Nephron progenitor cell (in vitro differentiated cells): ENCODE results near the gene AFAP1.

Experiments
- DNase-seq: peaks from one replicate; pipeline ENCODE4 v3.0.0; 2021
- H3K27ac Mint-ChIP-seq: 2 replicates; pipeline ENCODE4 v1.8.0; 2021; ENCODE audit warnings: mild to moderate bottlenecking, moderate library complexity, mixed read lengths
- H3K27me3 Mint-ChIP-seq: 2 replicates; pipeline ENCODE4 v1.8.0; 2021; ENCODE audit warnings: mild to moderate bottlenecking, low read depth, mixed read lengths; ENCODE audit not compliant: poor library complexity
- H3K36me3 Mint-ChIP-seq: 2 replicates; pipeline ENCODE4 v1.8.0; 2021; ENCODE audit warnings: low read depth, mixed read lengths
- H3K4me1 Mint-ChIP-seq: 2 replicates; pipeline ENCODE4 v1.8.0; 2021; ENCODE audit warnings: mixed read lengths
- H3K4me3 Mint-ChIP-seq: 2 replicates; pipeline ENCODE4 v1.8.0; 2021; ENCODE audit warnings: mild to moderate bottlenecking, moderate library complexity, mixed read lengths
- H3K9me3 Mint-ChIP-seq: 2 replicates; pipeline ENCODE4 v1.8.0; 2021; ENCODE audit warnings: mild to moderate bottlenecking, moderate library complexity, mixed read lengths
- CTCF ChIP-seq: fragments of 200-600 bp; sonication (generic); IDR thresholded peaks from 2 replicates; pipeline ENCODE4 v1.5.0; 2021; ENCODE audit warnings: antibody characterized with exemption

AFAP1 gene

GRCh38 chr4:7801641-7802040, 138.0 kb downstream of the AFAP1 start:
- peak overlapping the region; percentile 26 for H3K27ac Mint-ChIP-seq
- H3K36me3 Mint-ChIP-seq, result peaks cover 46% of the 10 kb centered on the region
- no peak for DNase-seq
- no peak overlapping the region for H3K4me3 Mint-ChIP-seq
- no peaks in the 10 kb centered on the region for H3K27me3 Mint-ChIP-seq
- peaks cover 70% of the 10 kb centered on the region for H3K4me1 Mint-ChIP-seq
- H3K9me3 Mint-ChIP-seq, result no peaks in the 10 kb centered on the region
- TF ChIP-seq CTCF, result no peak

- H3K36me3 Mint-ChIP-seq, result peaks cover 48% of the 10 kb centered on the region
- TF ChIP-seq CTCF, result no peak
- no peak for DNase-seq
- H3K9me3 Mint-ChIP-seq, result no peaks in the 10 kb centered on the region
- H3K4me1 Mint-ChIP-seq, result peaks cover 63% of the 10 kb centered on the region
- H3K27ac Mint-ChIP-seq, result no peak overlapping the region
- H3K27me3 Mint-ChIP-seq, result no peaks in the 10 kb centered on the region
- no peak overlapping the region for H3K4me3 Mint-ChIP-seq
These were observed 138.7 kb downstream of the AFAP1 start for GRCh38 chr4:7801001-7801400.

GRCh38 chr4:7800410-7800809, 139.3 kb downstream of the AFAP1 start:
- no peaks in the 10 kb centered on the region for H3K9me3 Mint-ChIP-seq
- peak overlapping the region; percentile 79 for H3K27ac Mint-ChIP-seq
- no peaks in the 10 kb centered on the region for H3K27me3 Mint-ChIP-seq
- DNase-seq, result no peak
- TF ChIP-seq CTCF, result no peak
- no peak overlapping the region for H3K4me3 Mint-ChIP-seq
- peaks cover 53% of the 10 kb centered on the region for H3K36me3 Mint-ChIP-seq
- peaks cover 57% of the 10 kb centered on the region for H3K4me1 Mint-ChIP-seq

- no peaks in the 10 kb centered on the region for H3K9me3 Mint-ChIP-seq
- H3K27me3 Mint-ChIP-seq, result no peaks in the 10 kb centered on the region
- peaks cover 53% of the 10 kb centered on the region for H3K36me3 Mint-ChIP-seq
- peak overlapping the region; percentile 79 for H3K27ac Mint-ChIP-seq
- TF ChIP-seq CTCF, result no peak
- no peak for DNase-seq
- peaks cover 51% of the 10 kb centered on the region for H3K4me1 Mint-ChIP-seq
- no peak overlapping the region for H3K4me3 Mint-ChIP-seq
These were observed 139.9 kb downstream of the AFAP1 start for GRCh38 chr4:7799736-7800135.

- Mint-ChIP-seq H3K4me1 (peaks cover 47% of the 10 kb centered on the region), H3K27ac (no peak overlapping the region), H3K36me3 (peaks cover 53% of the 10 kb centered on the region), H3K27me3 (no peaks in the 10 kb centered on the region), H3K9me3 (no peaks in the 10 kb centered on the region), H3K4me3 (no peak overlapping the region)
- no peak for DNase-seq
- TF ChIP-seq CTCF, result no peak
These were observed 140.4 kb downstream of the AFAP1 start for GRCh38 chr4:7799306-7799705.

GRCh38 chr4:7798178-7798995, 141.3 kb downstream of the AFAP1 start:
- no peak overlapping the region for H3K4me3 Mint-ChIP-seq
- TF ChIP-seq CTCF, result no peak
- no peaks in the 10 kb centered on the region for H3K9me3 Mint-ChIP-seq
- no peak overlapping the region for H3K27ac Mint-ChIP-seq
- peaks cover 46% of the 10 kb centered on the region for H3K4me1 Mint-ChIP-seq
- peaks cover 59% of the 10 kb centered on the region for H3K36me3 Mint-ChIP-seq
- no peak for DNase-seq
- H3K27me3 Mint-ChIP-seq, result no peaks in the 10 kb centered on the region
